IPS-20b (cell line): Measurements from ENCODE around the gene ATP6V0A1.

ENCODE experiments used
- H3K27ac ChIP-seq: one replicate; pipeline ENCODE4 v1.5.1; 2013; ENCODE audit warnings: low read length
- H3K27me3 ChIP-seq: 2 replicates; pipeline ENCODE4 v1.6.1; 2013; ENCODE audit warnings: mild to moderate bottlenecking, low read length, inconsistent platforms; ENCODE audit not compliant: insufficient read depth
- H3K36me3 ChIP-seq: 2 replicates; pipeline ENCODE4 v1.6.1; 2013; ENCODE audit warnings: low read depth, mild to moderate bottlenecking, inconsistent platforms, low read length, moderate library complexity; ENCODE audit not compliant: insufficient read depth
- H3K4me1 ChIP-seq: 2 replicates; pipeline ENCODE4 v1.6.1; 2013; ENCODE audit warnings: mild to moderate bottlenecking, control low read depth, inconsistent platforms, low read length, moderate library complexity; ENCODE audit not compliant: insufficient read depth
- H3K4me3 ChIP-seq: 2 replicates; pipeline ENCODE4 v1.5.1; 2013; ENCODE audit warnings: mild to moderate bottlenecking, low read length, inconsistent platforms
- H3K9ac ChIP-seq: 2 replicates; pipeline ENCODE4 v1.6.1; 2013; ENCODE audit warnings: low read depth, mild to moderate bottlenecking, inconsistent platforms, low read length, moderate library complexity
- H3K9me3 ChIP-seq: 2 replicates; pipeline ENCODE4 v1.6.1; 2013; ENCODE audit warnings: mild to moderate bottlenecking, low read depth, low read length, inconsistent platforms; ENCODE audit not compliant: insufficient read depth

Gene ATP6V0A1

GRCh38 chr17:42561897-42562387 lies 103.3 kb downstream of the ATP6V0A1 start, which contains the start of gene COASY:
Gene COASY, plus strand, starts transcription at chr17:42562148. Its CDS starts 475 bp downstream, at chr17:42562623.
- Histone ChIP-seq H3K27ac (peak within 1 kb of the TSS; percentile 42), H3K9me3 (no peaks in the 10 kb centered on the region), H3K4me3 (peak within 1 kb of the TSS; percentile 79), H3K36me3 (peaks cover 28% of the 10 kb centered on the region), H3K4me1 (peaks cover 7% of the 10 kb centered on the region; the same call in 1 of the 2 replicates), H3K9ac (peak within 1 kb of the TSS; percentile 89), H3K27me3 (no peaks in the 10 kb centered on the region)

GRCh38 chr17:42562388-42563142 lies 103.9 kb downstream of the ATP6V0A1 start:
- H3K9me3 ChIP-seq: no peaks in the 10 kb centered on the region
- H3K9ac ChIP-seq: peak overlapping the region; percentile 89
- H3K27ac ChIP-seq: no peak overlapping the region
- peaks cover 7% of the 10 kb centered on the region; the same call in 1 of the 2 replicates for H3K4me1 ChIP-seq
- no peaks in the 10 kb centered on the region for H3K27me3 ChIP-seq
- peak overlapping the region; percentile 79 for H3K4me3 ChIP-seq
- H3K36me3 ChIP-seq: peaks cover 28% of the 10 kb centered on the region

- H3K4me1 ChIP-seq: peaks cover 7% of the 10 kb centered on the region; the same call in 1 of the 2 replicates
- no peaks in the 10 kb centered on the region for H3K9me3 ChIP-seq
- H3K9ac ChIP-seq: peak overlapping the region; percentile 89; the same call in 1 of the 2 replicates
- peak overlapping the region; percentile 79 for H3K4me3 ChIP-seq
- H3K27ac ChIP-seq: no peak overlapping the region
- peaks cover 28% of the 10 kb centered on the region for H3K36me3 ChIP-seq
- no peaks in the 10 kb centered on the region for H3K27me3 ChIP-seq
Measured at GRCh38 chr17:42563143-42563509, 104.4 kb downstream of the ATP6V0A1 start.

GRCh38 chr17:42563543-42563942 lies 104.9 kb downstream of the ATP6V0A1 start:
- Histone ChIP-seq H3K9ac (no peak overlapping the region), H3K36me3 (peaks cover 32% of the 10 kb centered on the region), H3K9me3 (no peaks in the 10 kb centered on the region), H3K27me3 (no peaks in the 10 kb centered on the region), H3K27ac (no peak overlapping the region), H3K4me3 (peak overlapping the region; percentile 79; the same call in 1 of the 2 replicates), H3K4me1 (peaks cover 7% of the 10 kb centered on the region; the same call in 1 of the 2 replicates)

- peaks cover 7% of the 10 kb centered on the region; the same call in 1 of the 2 replicates for H3K4me1 ChIP-seq
- H3K27ac ChIP-seq: no peak overlapping the region
- no peak overlapping the region for H3K4me3 ChIP-seq
- no peak overlapping the region for H3K9ac ChIP-seq
- H3K27me3 ChIP-seq: no peaks in the 10 kb centered on the region
- H3K36me3 ChIP-seq: peaks cover 35% of the 10 kb centered on the region
- no peaks in the 10 kb centered on the region for H3K9me3 ChIP-seq
Measured at GRCh38 chr17:42563950-42564349, 105.3 kb downstream of the ATP6V0A1 start.

GRCh38 chr17:42564815-42565522 lies 106.3 kb downstream of the ATP6V0A1 start:
- no peak overlapping the region for H3K27ac ChIP-seq
- H3K4me3 ChIP-seq: no peak overlapping the region
- H3K27me3 ChIP-seq: no peaks in the 10 kb centered on the region
- H3K36me3 ChIP-seq: peaks cover 46% of the 10 kb centered on the region
- peaks cover 7% of the 10 kb centered on the region; the same call in 1 of the 2 replicates for H3K4me1 ChIP-seq
- no peaks in the 10 kb centered on the region for H3K9me3 ChIP-seq
- H3K9ac ChIP-seq: no peak overlapping the region

- H3K9me3 ChIP-seq: no peaks in the 10 kb centered on the region
- peaks cover 7% of the 10 kb centered on the region; the same call in 1 of the 2 replicates for H3K4me1 ChIP-seq
- H3K9ac ChIP-seq: peak overlapping the region; percentile 86; the same call in 1 of the 2 replicates
- H3K4me3 ChIP-seq: no peak overlapping the region
- H3K27me3 ChIP-seq: no peaks in the 10 kb centered on the region
- H3K27ac ChIP-seq: no peak overlapping the region
- peaks cover 52% of the 10 kb centered on the region for H3K36me3 ChIP-seq
Measured at GRCh38 chr17:42565523-42566214, 107.0 kb downstream of the ATP6V0A1 start.

GRCh38 chr17:42566215-42566882 lies 107.7 kb downstream of the ATP6V0A1 start:
- H3K36me3 ChIP-seq: peaks cover 59% of the 10 kb centered on the region
- H3K9ac ChIP-seq: peak overlapping the region; percentile 86; the same call in 1 of the 2 replicates

GRCh38 chr17:42566883-42567573 lies 108.3 kb downstream of the ATP6V0A1 start, which contains the start of gene MLX:
Gene MLX, plus strand, starts transcription at chr17:42567100. Its CDS starts 25 bp downstream, at chr17:42567125.
- Histone ChIP-seq H3K27me3 (no peaks in the 10 kb centered on the region), H3K9me3 (no peaks in the 10 kb centered on the region), H3K9ac (peak within 1 kb of the TSS; percentile 89), H3K27ac (peak within 1 kb of the TSS; percentile 98), H3K36me3 (peaks cover 66% of the 10 kb centered on the region), H3K4me3 (peak within 1 kb of the TSS; percentile 91), H3K4me1 (peaks cover 7% of the 10 kb centered on the region; the same call in 1 of the 2 replicates)

More at GRCh38 chr17:42566215-42566882, 107.7 kb downstream of the ATP6V0A1 start:
- Histone ChIP-seq H3K27me3 (no peaks in the 10 kb centered on the region), H3K4me3 (peak overlapping the region; percentile 91), H3K4me1 (peaks cover 7% of the 10 kb centered on the region; the same call in 1 of the 2 replicates), H3K27ac (peak overlapping the region; percentile 98), H3K9me3 (no peaks in the 10 kb centered on the region)

- no peak overlapping the region for H3K9ac ChIP-seq
- no peaks in the 10 kb centered on the region for H3K27me3 ChIP-seq
- no peaks in the 10 kb centered on the region for H3K9me3 ChIP-seq
- no peak overlapping the region for H3K4me3 ChIP-seq
- no peak overlapping the region for H3K27ac ChIP-seq
- H3K4me1 ChIP-seq: no peaks in the 10 kb centered on the region
- H3K36me3 ChIP-seq: peaks cover 77% of the 10 kb centered on the region
Measured at GRCh38 chr17:42568341-42569111, 109.8 kb downstream of the ATP6V0A1 start.
